AML-193 (cell line): ENCODE results near the gene PRTN3.
"Not testable (repeated sequence)": the region's sequence is repeated elsewhere in the genome, so short reads cannot be mapped to it uniquely, and the experiment has no call there.

ENCODE experiments used
- DNase-seq, 2 experiments: peaks; one replicate each; lab custom pipeline; 2025; lab: John Stamatoyannopoulos, UW

PRTN3 gene

GRCh38 chr19:815775-816499 lies 24.9 kb upstream of the PRTN3 start:
- no peak for DNase-seq

GRCh38 chr19:816500-816857 lies 24.3 kb upstream of the PRTN3 start:
- DNase-seq, result no peak

- DNase-seq, result not testable (repeated sequence)
These were observed 20.6 kb upstream of the PRTN3 start for GRCh38 chr19:820212-820611.

- no peak for DNase-seq
These were observed 19.5 kb upstream of the PRTN3 start for GRCh38 chr19:821231-821824.

- DNase-seq, result no peak
These were observed 18.8 kb upstream of the PRTN3 start, which contains the start of gene PLPPR3 for GRCh38 chr19:821825-822503. Gene PLPPR3, minus strand, starts transcription at chr19:821955. Its CDS starts 396 bp downstream, at chr19:821559.

- DNase-seq, result peak in 1 of 2 experiments; percentile 22
These were observed 17.2 kb upstream of the PRTN3 start for GRCh38 chr19:823565-824121.

GRCh38 chr19:824885-825284 lies 15.9 kb upstream of the PRTN3 start:
- DNase-seq, result no peak

GRCh38 chr19:825897-826644 lies 14.7 kb upstream of the PRTN3 start:
- no peak for DNase-seq

- no peak for DNase-seq
These were observed 13.5 kb upstream of the PRTN3 start for GRCh38 chr19:827314-827709.

GRCh38 chr19:827710-828321 lies 13.0 kb upstream of the PRTN3 start, which contains the start of gene AZU1:
Gene AZU1, plus strand, starts transcription at chr19:827837. Its CDS starts 10 bp downstream, at chr19:827847.
- peak; percentile 87 to 88 for DNase-seq

- DNase-seq, result no peak
These were observed 11.6 kb upstream of the PRTN3 start for GRCh38 chr19:829129-829758.

- DNase-seq, result no peak
These were observed 9.1 kb upstream of the PRTN3 start for GRCh38 chr19:831407-832369.

- DNase-seq, result no peak
These were observed 6.6 kb upstream of the PRTN3 start for GRCh38 chr19:834216-834615.

GRCh38 chr19:835210-835810 lies 5.5 kb upstream of the PRTN3 start:
- no peak for DNase-seq

GRCh38 chr19:842802-843179 lies 2.0 kb downstream of the PRTN3 start:
- not testable (repeated sequence) for DNase-seq

- DNase-seq, result no peak
These were observed 2.5 kb downstream of the PRTN3 start for GRCh38 chr19:843180-843835.

- DNase-seq, result no peak
These were observed 3.2 kb downstream of the PRTN3 start for GRCh38 chr19:843836-844545.

GRCh38 chr19:844546-844971 lies 3.8 kb downstream of the PRTN3 start:
- DNase-seq, result no peak
